ENCODE data around the gene TCEA2. TPM values are rescaled to one million over a fixed set of nuclear protein-coding genes. Genes with fewer than 3 reads are reported as not detected.

TCEA2 gene
- total RNA-seq, result 10 to 100 TPM; 10.5 to 17.3 (median 11.5) TPM

DNA sequence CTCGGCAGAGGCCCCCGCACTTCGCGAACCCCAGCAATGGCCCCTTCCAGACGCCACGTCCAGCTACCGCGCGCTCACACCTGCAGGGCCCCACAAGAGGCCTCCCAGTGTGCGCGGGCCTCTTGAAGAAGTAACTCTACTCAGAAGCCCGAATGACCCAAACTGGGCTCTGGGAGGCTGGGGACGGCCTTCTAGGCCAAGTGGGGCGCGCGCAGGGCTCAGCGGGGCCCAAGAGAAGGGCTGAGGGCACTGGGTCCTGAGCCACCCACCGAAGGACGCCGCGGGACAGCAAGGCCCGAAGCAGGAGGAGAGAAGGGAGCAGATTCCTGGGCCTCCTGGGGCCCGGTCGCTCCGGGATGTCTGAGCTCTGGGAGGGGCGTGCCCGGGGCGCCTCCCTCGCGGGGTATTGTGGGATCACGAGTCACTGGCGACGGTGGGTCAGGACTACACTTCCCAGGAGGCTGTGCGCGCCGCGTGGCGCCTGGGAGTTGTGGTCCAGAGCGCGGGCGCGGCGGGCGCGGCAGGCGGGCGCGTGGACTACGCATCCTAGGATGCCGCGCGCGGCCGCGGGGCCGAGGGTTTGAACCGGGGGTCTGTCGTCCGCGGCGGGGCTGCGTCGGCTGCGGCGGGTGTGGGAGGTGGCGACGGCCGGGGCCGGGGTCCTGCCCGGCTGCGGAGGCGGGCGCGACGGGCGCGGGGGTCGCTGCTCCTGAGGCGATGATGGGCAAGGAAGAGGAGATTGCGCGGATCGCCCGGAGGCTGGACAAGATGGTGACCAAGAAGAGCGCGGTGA lies at the start of gene TCEA2:
TCEA2 (plus strand) TSS at position 603 of the 793 bp plus-strand sequence; CDS start at position 718, 115 bp downstream.
- Mint-ChIP-seq H3K4me3 (peak within 1 kb of the TSS; percentile 85), H3K36me3 (ENCODE audit: insufficient read depth) (no peaks in the 10 kb centered on the region), H3K9me3 (no peaks in the 10 kb centered on the region), H3K27me3 (ENCODE audit: low read depth) (no peaks in the 10 kb centered on the region), H3K4me1 (ENCODE audit: low read depth) (peaks cover 42% of the 10 kb centered on the region)
- DNase-seq (peak; percentile 93), ATAC-seq (peak; percentile 92 to 96)

DNA sequence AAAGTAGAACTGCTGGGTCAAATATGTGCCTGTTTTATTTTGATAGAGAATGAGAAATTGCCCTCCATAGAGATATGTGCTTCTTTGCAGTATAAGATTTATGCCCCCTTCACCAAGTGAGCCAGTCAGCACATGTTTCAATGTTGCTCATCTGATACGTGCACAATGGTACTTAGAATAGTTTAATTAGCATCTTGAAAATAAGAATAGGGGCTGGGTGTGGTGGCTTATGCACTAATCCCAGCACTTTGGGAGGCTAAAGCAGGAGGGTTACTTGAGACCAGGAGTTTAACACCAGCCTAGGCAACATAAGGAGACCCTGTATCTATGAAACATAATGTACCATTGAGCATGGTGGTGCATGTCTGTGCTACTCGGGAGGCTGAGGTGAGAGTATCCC lies 47.4 kb upstream of the TCEA2 start:
- Mint-ChIP-seq H3K36me3 (ENCODE audit: insufficient read depth) (peaks cover 54% of the 10 kb centered on the region), H3K9me3 (no peaks in the 10 kb centered on the region), H3K27me3 (ENCODE audit: low read depth) (no peaks in the 10 kb centered on the region), H3K4me1 (ENCODE audit: low read depth) (peaks cover 35% of the 10 kb centered on the region), H3K4me3 (no peak overlapping the region)
- no peak for DNase-seq
- no peak for ATAC-seq

DNA sequence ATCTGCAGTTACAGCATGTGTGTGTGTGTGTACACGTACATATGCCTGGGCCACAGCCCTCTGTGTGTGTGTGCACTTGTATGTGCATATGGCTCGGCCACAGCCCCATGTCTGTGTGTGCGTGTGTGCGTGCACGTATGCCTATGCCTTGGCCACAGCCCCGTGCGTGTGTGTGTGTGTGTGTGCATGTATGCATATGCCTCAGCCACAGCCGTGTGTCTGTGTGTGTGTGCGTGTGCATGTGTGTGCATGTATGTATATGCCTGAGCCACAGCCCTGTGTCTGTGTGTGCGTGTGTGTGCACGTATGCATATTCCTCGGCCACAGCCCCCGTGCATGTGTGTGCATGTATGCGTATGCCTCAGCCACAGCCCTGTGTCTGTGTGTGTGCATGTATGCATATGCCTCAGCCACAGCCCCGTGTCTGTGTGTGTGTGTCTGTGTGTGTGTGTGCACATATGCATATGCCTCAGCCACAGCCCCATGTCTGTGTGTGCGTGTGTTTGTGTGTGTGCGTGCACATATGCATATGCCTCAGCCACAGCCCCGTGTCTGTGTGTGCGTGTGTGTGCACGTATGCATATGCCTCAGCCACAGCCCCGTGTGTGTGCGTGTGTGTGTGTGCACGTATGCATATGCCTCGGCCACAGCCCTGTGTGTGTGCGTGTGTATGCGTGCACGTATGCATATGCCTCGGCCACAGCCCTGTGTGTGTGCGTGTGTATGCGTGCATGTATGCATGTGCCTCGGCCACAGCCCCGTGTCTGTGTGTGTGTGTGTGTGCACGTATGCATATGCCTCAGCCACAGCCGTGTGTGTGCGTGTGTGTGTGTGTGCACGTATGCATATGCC lies 41.6 kb upstream of the TCEA2 start:
- peaks cover 8% of the 10 kb centered on the region for H3K4me1 Mint-ChIP-seq (ENCODE audit: low read depth)
- no peaks in the 10 kb centered on the region for H3K27me3 Mint-ChIP-seq (ENCODE audit: low read depth)
- H3K4me3 Mint-ChIP-seq, result no peak overlapping the region
- DNase-seq, result no peak
- H3K9me3 Mint-ChIP-seq, result no peaks in the 10 kb centered on the region
- peaks cover 45% of the 10 kb centered on the region for H3K36me3 Mint-ChIP-seq (ENCODE audit: insufficient read depth)
- ATAC-seq, result no peak

- Mint-ChIP-seq H3K9me3 (no peaks in the 10 kb centered on the region), H3K4me1 (ENCODE audit: low read depth) (peaks cover 5% of the 10 kb centered on the region), H3K27me3 (ENCODE audit: low read depth) (no peaks in the 10 kb centered on the region), H3K4me3 (no peak overlapping the region), H3K36me3 (ENCODE audit: insufficient read depth) (peaks cover 41% of the 10 kb centered on the region)
- ATAC-seq, result no peak
- no peak for DNase-seq
Measured at GRCh38 chr20:64022671-64023360, 40.2 kb upstream of the TCEA2 start.

GRCh38 chr20:64023361-64024140 lies 39.4 kb upstream of the TCEA2 start:
- no peak overlapping the region for H3K4me3 Mint-ChIP-seq
- peaks cover 41% of the 10 kb centered on the region for H3K36me3 Mint-ChIP-seq (ENCODE audit: insufficient read depth)
- no peaks in the 10 kb centered on the region for H3K9me3 Mint-ChIP-seq
- no peak for DNase-seq
- no peak for ATAC-seq
- no peaks in the 10 kb centered on the region for H3K27me3 Mint-ChIP-seq (ENCODE audit: low read depth)
- H3K4me1 Mint-ChIP-seq (ENCODE audit: low read depth), result peaks cover 5% of the 10 kb centered on the region

- no peak for DNase-seq
- Mint-ChIP-seq H3K4me1 (ENCODE audit: low read depth) (peaks cover 5% of the 10 kb centered on the region), H3K36me3 (ENCODE audit: insufficient read depth) (peaks cover 35% of the 10 kb centered on the region), H3K9me3 (no peaks in the 10 kb centered on the region), H3K27me3 (ENCODE audit: low read depth) (no peaks in the 10 kb centered on the region), H3K4me3 (no peak overlapping the region)
- no peak for ATAC-seq
Measured at GRCh38 chr20:64024141-64024990, 38.6 kb upstream of the TCEA2 start.

GRCh38 chr20:64025101-64025825 lies 37.7 kb upstream of the TCEA2 start:
- no peak for DNase-seq
- no peak overlapping the region for H3K4me3 Mint-ChIP-seq
- H3K36me3 Mint-ChIP-seq (ENCODE audit: insufficient read depth), result peaks cover 29% of the 10 kb centered on the region

DNA sequence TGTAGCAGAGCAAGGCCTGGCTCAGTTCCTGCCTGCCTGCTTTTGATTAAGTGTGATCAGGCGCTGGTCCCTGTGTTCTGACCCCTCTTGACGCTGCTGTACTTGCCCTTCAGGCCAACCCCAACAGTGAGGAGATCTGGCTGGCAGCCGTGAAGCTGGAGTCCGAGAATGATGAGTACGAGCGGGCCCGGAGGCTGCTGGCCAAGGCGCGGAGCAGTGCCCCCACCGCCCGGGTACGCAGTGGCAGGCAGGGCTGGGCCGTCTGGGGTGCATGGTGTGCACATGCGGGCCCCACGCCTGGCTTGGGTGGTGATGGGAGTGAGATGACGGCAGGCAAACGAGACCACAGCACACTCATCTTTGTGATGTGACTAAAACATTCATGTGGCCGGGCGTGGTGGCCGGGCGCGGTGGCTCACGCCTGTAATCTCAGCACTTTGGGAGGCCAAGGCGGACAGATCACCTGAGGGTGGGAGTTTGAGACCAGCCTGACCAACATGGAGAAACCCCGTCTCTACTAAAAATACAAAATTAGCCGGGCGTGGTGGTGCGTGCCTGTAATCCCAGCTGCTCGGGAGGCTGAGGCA lies 37.1 kb upstream of the TCEA2 start:
- H3K4me1 Mint-ChIP-seq (ENCODE audit: low read depth), result no peaks in the 10 kb centered on the region
- no peak for ATAC-seq
- no peaks in the 10 kb centered on the region for H3K9me3 Mint-ChIP-seq
- DNase-seq, result no peak
- H3K4me3 Mint-ChIP-seq, result no peak overlapping the region
- no peaks in the 10 kb centered on the region for H3K27me3 Mint-ChIP-seq (ENCODE audit: low read depth)
- H3K36me3 Mint-ChIP-seq (ENCODE audit: insufficient read depth), result peaks cover 35% of the 10 kb centered on the region

More at GRCh38 chr20:64025101-64025825, 37.7 kb upstream of the TCEA2 start:
- no peaks in the 10 kb centered on the region for H3K9me3 Mint-ChIP-seq
- H3K27me3 Mint-ChIP-seq (ENCODE audit: low read depth), result no peaks in the 10 kb centered on the region
- no peak for ATAC-seq
- no peaks in the 10 kb centered on the region for H3K4me1 Mint-ChIP-seq (ENCODE audit: low read depth)

DNA sequence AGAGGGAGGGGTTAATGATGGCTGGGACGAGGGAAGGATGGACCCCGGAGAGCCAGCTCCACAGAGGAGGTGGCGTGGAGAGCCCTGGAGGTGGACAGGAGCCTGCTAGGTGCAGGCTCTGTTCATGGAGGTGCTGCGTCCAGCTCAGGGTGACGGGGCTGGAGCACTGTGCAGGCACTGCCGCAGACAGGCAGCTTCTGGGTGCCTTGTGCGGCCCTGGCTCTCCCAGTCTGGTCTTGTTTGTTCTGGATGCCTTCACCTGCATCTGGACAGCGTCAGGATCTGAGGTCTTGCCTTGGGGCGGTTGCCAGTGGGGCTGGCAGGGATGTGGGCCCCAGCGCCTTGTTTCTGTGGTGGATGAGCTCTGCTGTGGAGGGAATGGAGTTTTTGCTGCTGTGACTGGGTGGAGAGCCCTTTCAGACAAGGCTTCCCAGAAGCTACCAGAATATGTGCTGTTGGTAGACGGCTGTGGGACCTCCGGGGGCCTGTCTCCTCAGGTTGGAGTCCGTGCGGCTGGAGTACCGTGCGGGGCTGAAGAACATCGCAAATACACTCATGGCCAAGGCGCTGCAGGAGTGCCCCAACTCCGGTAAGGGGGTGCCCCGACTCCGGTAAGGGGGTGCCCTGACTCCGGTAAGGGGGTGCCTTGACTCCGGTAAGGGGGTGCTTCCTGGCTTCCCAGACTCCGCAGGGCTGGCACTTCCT lies 34.9 kb upstream of the TCEA2 start:
- H3K4me3 Mint-ChIP-seq, result no peak overlapping the region
- no peak for ATAC-seq
- peaks cover 3% of the 10 kb centered on the region for H3K4me1 Mint-ChIP-seq (ENCODE audit: low read depth)
- no peaks in the 10 kb centered on the region for H3K9me3 Mint-ChIP-seq
- H3K27me3 Mint-ChIP-seq (ENCODE audit: low read depth), result no peaks in the 10 kb centered on the region
- peaks cover 26% of the 10 kb centered on the region for H3K36me3 Mint-ChIP-seq (ENCODE audit: insufficient read depth)
- no peak for DNase-seq

DNA sequence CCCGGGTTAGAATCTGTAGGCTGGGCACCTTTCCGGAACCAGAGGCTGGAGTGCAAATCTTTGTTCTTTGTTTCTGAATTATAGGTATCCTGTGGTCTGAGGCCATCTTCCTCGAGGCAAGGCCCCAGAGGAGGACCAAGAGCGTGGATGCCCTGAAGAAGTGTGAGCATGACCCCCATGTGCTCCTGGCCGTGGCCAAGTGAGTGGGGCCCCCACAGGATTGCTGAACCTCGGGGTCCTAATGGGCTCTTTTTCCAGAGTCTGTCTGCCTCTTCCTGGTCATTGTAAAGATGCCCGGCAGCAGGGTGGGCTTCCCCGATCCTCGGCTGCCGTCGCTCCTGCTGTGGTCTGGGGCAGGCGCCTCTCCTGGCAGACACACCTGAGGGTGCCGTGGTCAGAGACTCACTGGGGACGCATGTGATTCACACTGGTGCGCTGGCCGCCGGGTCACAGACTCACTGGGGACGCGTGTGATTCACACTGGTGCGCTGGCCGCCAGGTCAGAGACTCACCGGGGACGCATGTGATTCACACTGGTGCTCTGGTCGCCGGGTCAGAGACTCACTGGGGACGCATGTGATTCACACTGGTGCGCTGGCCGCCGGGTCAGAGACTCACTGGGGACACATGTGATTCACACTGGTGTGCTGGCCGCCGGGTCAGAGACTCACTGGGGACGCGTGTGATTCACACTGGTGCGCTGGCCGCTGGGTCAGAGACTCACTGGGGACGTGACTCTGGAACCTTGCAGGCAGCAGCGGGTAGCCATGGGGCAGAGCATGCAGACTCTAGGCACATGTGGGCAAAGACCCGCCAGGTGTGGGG lies 33.5 kb upstream of the TCEA2 start:
- H3K27me3 Mint-ChIP-seq (ENCODE audit: low read depth), result no peaks in the 10 kb centered on the region
- ATAC-seq (no peak), DNase-seq (no peak)
- H3K4me1 Mint-ChIP-seq (ENCODE audit: low read depth), result peaks cover 16% of the 10 kb centered on the region
- peaks cover 20% of the 10 kb centered on the region for H3K36me3 Mint-ChIP-seq (ENCODE audit: insufficient read depth)
- H3K9me3 Mint-ChIP-seq, result no peaks in the 10 kb centered on the region
- H3K4me3 Mint-ChIP-seq, result no peak overlapping the region

DNA sequence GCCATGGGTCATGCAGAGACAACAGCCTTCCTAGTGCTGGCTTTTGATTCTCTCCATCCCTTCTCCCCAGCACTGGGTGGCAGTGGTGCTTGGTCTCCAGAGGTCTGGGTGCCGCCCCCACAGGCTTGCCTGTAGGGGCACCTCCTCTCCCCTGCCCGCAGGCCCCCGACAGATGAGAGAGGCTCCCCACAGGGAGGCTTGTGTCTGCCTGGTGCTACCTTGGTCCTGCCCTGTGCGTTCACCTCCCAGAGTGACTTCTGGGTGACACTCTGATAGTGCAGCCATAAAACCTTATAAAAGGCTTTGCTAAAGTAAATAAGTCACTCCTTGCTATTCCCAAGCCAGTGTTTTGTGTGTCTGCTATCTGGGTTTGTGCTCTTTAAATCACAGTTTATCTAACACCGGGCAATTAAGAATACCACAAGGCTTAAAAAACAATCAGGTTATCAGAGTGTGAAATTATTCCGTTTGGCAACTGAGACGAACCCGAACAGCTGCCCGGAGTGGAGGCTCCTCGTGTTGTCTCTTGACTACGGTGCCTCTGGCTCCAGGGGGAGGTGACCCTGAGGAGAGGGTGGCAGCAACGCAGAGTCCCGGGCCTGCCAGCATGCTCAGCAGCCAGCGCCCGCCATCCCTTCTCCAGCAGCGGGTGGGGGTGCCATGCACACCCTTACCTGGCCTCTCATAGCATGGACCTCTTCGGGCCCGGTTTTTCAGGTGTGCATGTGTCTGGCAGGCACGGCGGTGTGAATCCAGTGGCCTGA lies 32.4 kb upstream of the TCEA2 start:
- Mint-ChIP-seq H3K4me3 (no peak overlapping the region), H3K27me3 (ENCODE audit: low read depth) (no peaks in the 10 kb centered on the region), H3K36me3 (ENCODE audit: insufficient read depth) (peaks cover 17% of the 10 kb centered on the region), H3K9me3 (no peaks in the 10 kb centered on the region), H3K4me1 (ENCODE audit: low read depth) (peaks cover 26% of the 10 kb centered on the region)
- ATAC-seq (no peak), DNase-seq (no peak)

Measured in activated T-cell treated with anti-CD3 and anti-CD28 coated beads, Interleukin-2, amount 50 U/mL, for 4 hours (primary cell).